NCI-H187 (cell line): Measurements from ENCODE around the gene C17orf58.
"Not testable (repeated sequence)": the region's sequence is repeated elsewhere in the genome, so short reads cannot be mapped to it uniquely, and the experiment has no call there.

ENCODE experiments used
- DNase-seq, 2 experiments: peaks; one replicate each; lab custom pipeline; 2025; lab: John Stamatoyannopoulos, UW

Gene C17orf58

DNA sequence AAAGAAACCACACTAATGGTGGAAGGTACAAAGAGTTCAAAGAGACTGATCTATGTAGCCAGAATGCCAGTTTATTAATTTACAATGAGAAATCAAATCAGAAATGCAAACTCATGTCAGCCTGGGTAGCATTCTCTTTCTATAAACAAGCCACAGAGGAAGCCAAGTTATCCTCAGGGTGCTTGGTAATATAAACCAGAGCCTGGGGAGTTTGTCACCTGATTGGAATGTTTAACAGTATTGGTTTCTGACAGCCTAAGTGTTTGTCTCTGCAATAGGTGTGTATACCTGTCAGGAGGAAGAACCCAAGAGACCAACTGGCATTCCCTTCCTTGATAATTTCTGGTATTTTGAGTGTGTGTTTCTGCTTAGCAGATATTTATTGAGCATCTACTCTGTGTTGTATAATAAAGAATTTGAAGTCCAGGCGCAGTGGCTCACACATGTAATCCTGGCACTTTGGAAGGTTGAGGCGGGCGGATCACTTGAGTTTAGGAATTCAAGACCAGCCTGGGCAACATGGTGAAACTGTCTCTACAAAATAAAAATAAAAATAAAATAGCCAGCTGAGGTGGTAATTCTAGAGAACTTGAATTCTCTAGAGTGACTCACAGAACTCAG, 3.1 kb upstream of the C17orf58 start:
- DNase-seq = no peak

DNA sequence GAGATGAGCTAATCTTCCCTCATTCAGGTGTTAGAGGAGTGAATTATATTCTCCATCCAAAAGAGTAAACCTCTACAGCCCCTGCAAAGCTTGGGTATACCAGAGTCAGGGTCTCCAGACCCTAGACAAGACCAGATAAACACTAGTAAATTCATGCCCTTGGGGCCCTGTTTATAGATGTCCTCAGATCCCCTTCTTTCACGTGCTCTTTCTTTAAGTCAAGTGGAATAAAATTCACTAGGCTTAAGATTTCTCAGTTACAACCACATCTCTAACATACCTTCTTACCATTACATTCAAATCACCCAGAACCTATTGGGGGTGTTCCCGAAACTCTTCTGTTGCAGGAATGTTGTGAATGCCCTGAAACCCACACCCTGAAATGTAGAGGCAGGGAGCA, 2.2 kb upstream of the C17orf58 start:
- DNase-seq = no peak

DNA sequence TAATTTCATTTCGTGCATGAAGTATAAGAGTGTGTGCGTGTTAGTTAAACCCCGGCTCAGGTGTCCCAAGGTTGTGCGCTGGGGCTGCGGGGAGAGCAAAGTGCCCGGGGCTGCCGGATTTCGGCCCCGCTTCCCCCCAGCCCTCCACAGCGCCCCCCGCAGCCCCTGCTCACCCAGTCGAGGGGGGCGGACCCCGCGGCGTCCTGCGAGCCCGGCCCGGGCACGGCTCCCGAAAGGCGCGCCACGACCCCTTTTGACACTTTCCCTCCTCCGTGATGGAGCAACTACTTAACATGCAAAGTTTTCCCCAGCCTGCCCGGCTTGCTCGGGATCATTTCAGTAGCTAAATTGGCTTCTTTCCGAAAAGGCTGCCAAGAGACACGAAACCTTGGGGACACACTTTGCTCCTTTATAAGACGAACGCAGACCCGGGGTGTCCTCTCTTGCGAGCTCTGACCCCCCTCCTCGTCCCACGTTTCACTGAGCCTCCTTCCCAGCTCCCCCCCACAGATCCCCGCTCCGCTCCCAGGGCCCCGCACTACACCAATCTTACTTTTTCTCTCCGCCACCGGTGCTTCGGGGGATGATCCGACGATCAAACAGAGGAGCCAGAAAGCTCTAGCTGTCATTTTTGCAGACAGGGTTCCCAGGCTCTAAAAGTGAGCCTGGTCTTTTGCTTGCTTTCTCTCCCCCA, 552 bp downstream of the C17orf58 start:
- no peak for DNase-seq

DNA sequence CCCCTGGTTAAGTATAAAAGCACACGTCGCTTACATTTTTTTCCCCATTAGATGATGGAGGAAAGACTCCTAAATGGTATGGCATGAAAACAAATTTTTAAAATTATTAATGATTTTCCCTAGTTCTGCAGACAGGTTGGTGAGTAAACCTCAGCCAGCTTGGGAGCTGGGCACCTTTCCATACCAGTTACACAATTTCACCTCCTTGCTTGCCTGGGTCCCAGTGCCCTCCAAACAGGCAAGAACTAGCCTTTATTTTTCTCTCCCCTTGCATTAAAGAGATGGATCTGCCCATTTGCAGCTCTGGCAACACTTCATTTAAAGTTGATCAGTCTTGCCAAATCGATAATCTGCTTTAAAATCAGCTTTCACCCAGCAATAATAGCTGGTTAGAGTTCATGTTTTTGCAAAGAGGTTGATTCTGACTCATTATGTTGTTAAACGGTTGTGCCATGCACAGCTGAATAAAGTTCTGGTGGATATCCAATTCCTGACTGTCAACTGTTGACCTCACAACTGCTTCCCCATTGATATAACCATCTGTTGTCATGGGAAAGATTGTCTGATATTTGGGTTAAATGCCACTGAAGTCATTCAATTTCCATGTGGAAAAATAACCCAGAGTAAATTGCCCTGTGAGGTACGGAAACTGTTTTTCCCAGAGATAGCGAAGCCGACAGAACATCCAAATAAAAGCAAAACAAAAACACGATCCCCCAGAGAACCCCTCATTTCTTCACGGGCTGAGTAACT, 1.3 kb downstream of the C17orf58 start:
- no peak for DNase-seq

DNA sequence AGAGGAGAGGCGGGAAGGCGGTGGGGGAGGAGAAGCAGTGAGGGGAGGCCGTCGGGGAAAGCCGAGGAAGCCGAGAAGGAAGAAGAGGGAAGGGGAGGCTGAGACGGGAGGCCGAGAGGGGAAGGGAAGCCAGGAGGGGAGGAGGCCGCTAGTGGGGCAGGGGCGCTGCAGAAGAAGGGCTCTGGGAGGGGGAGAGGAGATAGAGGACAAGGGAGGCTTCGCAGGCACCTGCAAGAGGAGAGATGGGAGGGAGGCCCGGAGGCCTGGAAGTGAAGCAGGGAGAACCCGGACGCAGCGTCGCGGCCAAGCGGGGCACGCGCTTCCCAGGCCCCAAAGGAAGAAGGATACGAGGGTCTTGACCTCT, 2.3 kb downstream of the C17orf58 start:
- DNase-seq = peak in 1 of 2 experiments; percentile 13

DNA sequence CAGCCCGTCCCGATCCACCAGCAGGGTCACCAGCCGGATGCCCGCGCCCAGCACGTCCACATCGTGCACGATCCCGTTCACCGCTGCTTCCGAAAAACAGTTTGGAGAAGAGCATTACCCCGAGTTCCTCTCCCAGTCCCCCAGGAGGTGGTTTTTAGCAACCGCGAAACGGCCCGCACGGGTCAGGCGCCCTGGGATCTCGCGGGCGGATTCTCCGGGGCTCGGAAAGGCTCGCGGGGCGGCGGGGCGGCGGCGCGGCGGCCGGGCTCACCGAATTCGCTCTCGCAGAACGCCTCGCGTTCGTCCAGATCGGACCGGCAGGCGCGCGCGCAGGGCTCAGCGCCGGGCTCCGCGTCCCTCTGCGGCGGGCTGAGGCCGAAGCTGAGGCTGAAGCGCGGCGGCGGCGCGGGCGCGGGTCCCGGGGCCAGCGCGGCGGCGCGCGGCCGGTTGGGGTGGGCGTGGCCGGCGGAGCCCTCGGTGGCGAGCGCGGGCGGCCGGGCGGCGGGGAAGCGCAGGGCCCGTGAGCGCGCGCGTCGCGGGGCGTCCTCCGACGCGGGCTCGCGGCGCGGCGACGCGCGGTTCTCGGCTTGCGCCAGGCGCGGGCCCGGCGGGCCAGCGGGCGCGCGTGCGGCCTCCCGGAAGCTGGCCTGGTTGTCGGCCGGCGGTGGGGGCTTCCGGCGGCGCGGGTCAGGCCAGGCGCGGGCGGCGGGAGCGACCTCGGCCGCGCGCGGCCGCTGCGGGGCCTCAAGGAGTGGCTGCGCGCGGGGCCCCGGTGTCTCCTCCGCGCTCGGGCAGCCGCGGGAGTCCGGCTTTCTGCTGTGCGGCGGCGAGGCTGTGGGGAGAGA, 2.9 kb downstream of the C17orf58 start:
- peak; percentile 19 to 78 for DNase-seq

DNA sequence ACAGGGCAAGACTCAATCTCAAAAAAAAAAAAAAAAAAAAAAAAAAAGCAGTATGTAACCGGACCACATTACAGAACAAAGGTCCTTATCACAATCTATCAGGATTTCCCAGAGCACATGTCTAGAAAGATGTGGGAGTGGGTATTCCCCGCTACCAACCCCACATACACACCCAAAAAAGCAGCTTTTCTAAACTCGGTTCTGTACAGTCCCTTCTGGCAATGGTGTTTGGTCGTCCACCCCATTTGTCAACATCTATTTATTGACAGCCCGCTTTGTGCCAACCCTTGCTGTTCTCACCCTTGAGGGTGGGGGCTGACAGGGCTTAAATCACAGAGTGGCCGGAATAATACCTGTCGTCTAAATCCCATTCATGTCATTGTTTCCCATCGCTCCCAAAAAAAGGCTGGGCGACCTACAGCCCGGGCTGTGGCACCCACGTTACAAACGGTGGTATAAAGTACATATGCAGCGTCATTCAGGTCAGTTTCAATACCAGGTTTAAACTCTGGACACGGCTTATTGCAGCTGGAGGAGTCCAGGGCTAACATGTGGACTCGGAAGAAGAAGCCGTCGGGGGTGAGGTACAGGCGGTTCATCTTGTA, 3.6 kb downstream of the C17orf58 start:
- DNase-seq = no peak

DNA sequence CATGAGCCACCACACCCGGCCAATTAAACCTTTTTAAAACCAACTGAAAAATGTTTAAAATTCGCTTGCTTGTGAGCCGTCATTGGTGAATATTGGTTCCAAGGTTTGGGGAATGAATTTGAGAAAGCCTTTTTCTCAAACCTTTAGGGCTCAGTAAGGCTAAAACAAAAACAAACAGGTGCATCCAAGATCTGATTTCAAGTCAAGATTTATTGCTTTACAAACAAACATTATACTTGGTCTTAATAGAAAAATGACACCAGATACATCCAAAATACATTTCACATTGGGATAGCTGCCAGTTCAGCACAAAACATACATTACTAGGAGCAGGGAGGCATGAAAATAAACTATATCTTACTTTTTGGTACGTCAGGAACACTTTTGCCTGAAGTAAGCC, 5.4 kb downstream of the C17orf58 start:
- DNase-seq = no peak

DNA sequence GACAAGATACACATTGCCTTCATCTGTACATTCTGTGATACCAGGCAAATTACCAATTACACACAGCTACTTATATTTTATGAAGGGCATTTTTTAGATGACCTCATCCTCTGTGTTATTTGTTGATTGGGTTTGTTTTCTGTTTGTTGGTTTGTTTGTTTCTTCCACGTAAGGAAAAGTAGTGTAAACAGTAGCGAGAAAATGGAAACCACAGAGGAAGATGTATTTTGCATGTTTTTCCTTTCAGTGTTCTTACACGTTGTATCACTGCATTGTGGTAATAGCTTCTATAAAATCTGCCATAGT, 12.9 kb downstream of the C17orf58 start:
- no peak for DNase-seq

DNA sequence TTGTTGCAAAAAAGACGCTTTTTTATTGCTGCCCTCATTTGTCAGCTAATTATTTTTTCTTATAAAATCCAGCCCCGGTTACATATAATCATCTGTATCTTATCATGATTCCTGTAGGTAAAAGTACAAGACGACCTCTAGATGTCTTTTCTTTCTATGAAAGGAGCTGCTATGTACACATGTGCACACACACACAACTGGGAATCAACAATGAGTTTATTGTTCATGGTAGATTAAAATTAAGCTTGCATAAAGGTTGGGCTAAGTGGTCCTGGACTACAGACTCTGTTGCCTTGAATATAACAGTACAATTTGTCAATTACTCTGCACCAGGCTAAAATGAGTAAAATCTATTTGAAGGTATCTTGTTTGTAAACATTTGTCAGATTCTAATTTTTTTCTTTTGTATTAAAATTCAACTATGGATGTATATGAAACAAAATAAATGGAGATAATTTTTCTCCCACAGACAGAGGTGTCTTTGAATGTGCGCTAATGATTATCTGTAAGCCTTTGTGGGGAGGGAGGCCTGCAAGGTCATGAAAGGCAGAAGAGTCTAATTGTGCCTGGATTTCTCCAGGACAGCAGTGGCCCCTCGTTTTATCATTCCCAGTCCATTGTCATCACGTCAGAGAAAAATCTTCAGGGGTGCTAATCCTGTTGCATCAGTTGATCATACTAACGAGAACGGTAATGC, 13.4 kb downstream of the C17orf58 start:
- no peak for DNase-seq

DNA sequence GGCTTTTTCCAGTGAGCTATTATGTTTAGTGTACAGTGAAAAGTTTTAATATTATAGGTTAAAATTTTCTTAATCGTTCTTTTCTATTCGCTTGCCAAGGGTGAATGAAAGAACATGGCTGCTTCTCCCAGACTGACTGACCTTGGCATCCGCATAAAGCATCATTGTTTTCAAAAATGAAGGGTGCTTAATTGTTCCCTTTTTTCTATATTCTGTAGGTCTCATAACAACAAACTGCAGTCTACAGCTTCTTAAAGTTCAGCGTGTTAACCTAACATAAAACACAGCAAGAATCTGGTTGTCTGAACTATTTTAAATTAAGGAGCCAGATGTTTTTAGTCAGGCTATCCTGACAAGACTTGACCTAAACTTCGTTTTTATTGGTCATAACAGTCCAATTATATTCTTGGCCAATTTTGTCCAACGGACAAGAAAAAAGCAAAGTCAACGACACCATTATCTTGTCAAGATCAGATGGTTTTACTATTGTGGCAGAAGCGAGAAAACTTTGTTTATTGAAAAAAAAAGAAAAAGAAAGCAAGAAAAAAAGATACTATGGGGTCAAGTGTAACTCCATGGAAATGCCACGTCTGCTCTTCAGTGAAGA, 14.1 kb downstream of the C17orf58 start:
- no peak for DNase-seq

DNA sequence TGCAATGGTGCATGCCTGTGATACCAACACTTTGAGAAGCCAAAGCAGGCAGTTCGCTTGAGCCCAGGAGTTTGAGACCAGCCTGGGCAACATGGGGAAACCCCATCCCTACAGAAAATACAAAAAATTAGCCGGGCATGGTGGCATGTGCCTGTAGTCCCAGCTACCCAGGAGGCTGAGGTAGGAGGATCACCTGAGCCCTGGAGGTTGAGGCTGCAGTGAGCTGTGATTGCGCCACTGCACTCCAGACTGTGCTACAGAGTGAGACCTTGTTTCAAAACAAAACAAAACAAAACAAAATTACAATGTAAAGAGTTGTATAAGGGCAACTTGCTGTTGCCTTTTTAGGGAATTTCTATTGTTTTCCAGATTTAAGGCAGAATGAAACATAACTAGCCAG, 15.4 kb downstream of the C17orf58 start:
- not testable (repeated sequence) for DNase-seq

DNA sequence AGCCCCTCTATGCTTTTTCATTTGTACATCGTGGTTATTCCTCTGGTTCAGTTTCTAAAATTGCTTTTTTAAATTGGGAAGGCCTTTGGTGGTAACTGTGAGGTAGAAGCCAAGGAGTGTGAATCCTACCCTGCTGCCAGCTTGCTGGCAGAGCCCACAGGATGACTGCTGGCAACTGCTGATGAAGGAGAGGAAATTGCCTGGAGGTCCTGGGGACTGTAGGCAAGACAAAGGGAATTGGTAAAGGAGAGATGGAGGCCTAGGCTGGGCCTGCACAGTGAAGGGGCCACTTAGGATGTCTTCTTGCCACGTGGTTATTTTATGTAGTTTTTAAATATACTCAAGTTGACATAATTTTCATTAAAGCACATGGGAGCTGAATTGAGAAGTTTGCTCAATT, 15.8 kb downstream of the C17orf58 start:
- no peak for DNase-seq

DNA sequence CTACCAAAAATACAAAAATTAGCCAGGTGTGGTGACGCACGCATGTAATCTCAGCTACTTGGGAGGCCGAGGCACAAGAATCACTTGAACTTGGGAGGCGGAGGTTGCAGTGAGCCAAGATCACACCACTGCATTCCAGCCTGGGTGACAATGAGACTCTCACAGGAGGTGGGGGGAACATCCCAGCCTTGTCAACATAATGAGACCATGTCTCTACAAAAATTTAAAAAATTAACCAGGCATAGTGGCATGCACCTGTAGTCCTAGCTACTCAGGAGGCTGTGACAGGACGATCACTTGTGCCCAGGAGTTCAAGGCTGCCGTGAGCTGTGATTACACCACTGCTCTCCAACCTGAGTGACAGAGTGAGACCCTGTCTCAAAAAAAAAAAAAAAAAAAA, 20.0 kb downstream of the C17orf58 start:
- not testable (repeated sequence) for DNase-seq

DNA sequence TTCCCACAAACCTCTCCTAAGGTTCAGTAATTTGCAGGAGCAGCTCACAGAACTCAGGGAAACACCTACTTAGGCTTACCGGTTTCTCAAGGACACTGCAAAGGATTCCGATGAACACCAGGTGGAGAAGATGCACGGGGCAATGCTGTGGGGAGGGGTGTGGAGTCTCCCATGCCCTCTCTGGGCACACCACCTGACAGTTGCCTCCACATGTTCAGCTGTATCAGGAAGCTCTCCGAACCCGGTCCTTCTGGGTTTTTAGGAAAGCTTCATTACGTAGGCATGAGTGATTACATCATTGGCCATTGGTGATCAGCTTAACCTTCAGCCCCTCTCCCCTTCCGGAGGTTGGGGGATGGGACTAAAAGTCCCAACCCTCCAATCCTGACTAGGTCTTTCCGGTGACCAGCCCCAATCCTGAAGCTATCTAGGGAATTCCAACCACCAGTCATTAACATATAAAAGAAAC, 21.6 kb downstream of the C17orf58 start:
- no peak for DNase-seq

DNA sequence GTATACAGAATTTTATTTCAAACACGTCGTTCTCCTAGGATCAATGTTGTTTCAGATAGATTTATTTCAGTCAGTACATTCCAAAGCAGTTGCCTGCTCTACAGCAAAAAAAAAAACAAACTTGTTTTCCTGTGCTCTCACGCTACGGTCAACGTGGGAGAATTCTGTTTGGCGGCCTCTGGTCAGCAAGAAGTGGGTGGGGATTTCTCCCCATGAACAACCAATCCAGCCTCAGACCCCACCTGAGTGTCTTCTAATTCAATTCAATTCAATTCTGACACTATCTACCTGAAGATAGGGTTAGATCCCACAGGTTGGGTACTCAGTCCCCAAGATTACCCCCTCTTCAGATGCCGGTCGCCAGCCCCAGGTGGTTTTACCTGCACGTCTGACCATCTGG, 22.1 kb downstream of the C17orf58 start:
- no peak for DNase-seq

DNA sequence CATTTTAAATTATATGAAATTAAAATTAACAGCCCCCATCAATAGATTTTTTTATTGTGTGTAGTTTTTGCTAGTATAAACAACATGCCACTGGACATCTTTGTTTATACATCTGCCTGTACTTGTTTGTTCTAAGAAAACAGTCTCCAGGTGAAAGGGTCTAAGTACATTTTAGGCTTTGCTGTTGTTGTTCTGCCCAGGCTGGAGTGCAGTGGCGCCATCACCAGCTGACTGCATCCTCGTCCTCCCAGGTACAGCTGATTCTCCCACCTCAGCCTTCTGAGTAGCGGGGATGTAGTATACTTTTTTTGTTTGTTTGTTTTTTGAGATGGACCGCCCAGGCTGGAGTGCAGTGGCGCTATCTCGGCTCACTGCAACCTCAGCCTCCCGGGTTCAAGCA, 25.5 kb downstream of the C17orf58 start:
- no peak for DNase-seq

DNA sequence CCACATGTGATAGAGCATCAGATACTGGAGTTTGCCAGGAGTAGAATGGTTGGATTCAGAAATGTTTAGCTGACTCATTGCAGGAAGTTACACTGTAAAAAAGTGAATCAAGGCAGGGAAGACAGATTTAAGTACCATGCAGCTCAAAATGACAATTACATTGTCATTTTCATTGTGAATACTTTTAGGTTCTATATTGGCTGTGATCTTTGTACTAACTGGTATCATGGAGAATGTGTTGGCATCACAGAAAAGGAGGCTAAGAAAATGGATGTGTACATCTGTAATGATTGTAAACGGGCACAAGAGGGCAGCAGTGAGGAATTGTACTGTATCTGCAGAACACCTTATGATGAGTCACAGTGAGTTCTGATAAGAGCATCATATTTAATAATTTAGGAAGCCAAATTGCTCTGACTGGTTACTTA, 33.1 kb downstream of the C17orf58 start:
- peak in 1 of 2 experiments; percentile 36 for DNase-seq

DNA sequence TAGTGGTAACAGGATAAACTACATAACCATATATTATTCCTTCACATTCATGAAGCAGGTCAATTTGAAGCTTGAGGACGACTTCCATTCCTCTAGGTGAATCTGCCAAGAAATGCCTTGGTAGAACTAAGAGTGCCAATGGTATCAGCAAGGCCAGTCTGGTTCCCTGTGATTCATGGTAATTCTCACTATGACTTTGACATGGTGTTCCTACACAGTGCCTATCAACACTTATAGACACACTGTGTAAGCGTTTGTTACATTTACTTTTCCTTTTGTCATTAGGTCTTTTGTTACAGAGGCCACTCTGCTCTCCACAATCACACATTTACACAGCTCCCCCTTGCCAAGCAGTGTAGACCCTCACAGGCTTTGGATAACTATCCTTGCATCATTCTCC, 34.1 kb downstream of the C17orf58 start:
- not testable (repeated sequence) for DNase-seq

DNA sequence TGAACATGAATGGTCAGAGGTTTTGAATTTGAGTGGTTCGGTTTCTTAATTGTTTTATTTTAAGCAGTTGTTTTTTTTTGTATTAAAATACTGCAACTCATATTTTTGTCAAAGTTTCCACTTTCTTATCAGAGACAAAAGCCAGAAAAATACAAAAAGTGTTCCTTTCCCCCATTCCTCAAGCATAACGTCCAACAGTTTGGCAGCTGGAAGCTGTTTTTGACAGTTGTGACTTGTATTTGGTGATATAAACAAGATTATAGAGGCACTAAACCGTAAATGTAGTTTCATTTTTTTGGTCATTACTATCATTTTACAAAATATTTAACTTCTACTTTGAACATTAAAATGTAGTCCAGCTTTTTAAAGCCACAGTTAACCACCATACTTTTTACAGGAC, 36.0 kb downstream of the C17orf58 start:
- not testable (repeated sequence) for DNase-seq

DNA sequence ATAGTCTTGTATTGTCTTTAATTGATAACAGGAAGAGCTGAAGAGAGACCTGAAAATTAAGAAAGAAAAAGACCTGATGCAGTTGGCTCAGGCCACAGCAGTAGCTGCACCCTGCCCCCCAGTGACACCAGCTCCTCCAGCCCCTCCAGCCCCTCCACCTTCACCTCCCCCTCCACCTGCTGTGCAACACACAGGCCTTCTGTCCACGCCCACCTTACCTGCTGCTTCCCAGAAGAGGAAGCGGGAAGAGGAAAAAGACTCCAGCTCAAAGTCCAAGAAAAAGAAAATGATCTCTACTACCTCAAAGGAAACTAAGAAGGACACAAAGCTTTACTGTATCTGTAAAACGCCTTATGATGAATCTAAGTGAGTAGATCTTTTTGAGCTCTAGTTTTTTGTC, 36.8 kb downstream of the C17orf58 start:
- DNase-seq = no peak
